Transverse colon (tissue), 4 donors: ENCODE data around the gene KLF2. TPM values are rescaled to one million over a fixed set of nuclear protein-coding genes. Genes with fewer than 3 reads are reported as not detected.

Experiments used
- DNase-seq: peaks from one replicate; pipeline ENCODE4 v3.0.0-alpha.2; 2019
- H3K27ac ChIP-seq, 4 donors: fragments of 200-600 bp; sonication (generic); 2 replicates each; pipeline ENCODE4 v1.5.1; 2016 to 2018; ENCODE audit warnings: inconsistent platforms in 4 of 4
- H3K27me3 ChIP-seq: fragments of 200-600 bp; sonication (generic); 2 replicates; pipeline ENCODE4 v1.5.1; 2017; ENCODE audit warnings: inconsistent platforms
- H3K36me3 ChIP-seq, 4 donors: fragments of 200-600 bp; sonication (generic); 2 replicates each; pipeline ENCODE4 v1.5.1; 2017 to 2019; ENCODE audit warnings: inconsistent platforms in 4 of 4
- H3K4me1 ChIP-seq, 4 donors: fragments of 200-600 bp; sonication (generic); 2 replicates each; pipeline ENCODE4 v1.5.1; 2017 to 2020; ENCODE audit warnings: inconsistent platforms in 4 of 4
- H3K4me3 ChIP-seq, 4 donors: fragments of 200-600 bp; sonication (generic); 1 replicate in 1 of 4; 2 replicates in 3 of 4; pipeline versions ENCODE4 v1.5.1 to v1.6.1; 2017 to 2019; ENCODE audit warnings: inconsistent platforms in 4 of 4
- H3K9me3 ChIP-seq, 2 donors: fragments of 200-600 bp; sonication (generic); 2 replicates each; pipeline ENCODE4 v1.5.1; 2017 to 2019; ENCODE audit warnings: inconsistent platforms in 2 of 2
- EP300 ChIP-seq: sonication (generic); formaldehyde crosslinking; IDR thresholded peaks from one replicate; pipeline ENCODE4 v1.6.1; 2017; ENCODE audit warnings: antibody characterized with exemption, low read depth
- POLR2A ChIP-seq: fragments of 450-650 bp; IDR thresholded peaks from one replicate; pipeline ENCODE4 v1.6.1; 2016; ENCODE audit warnings: antibody characterized with exemption, mild to moderate bottlenecking, moderate library complexity
- POLR2AphosphoS5 ChIP-seq, 3 donors: sonication (generic); formaldehyde crosslinking; IDR thresholded peaks; one replicate each; pipeline ENCODE4 v1.6.1; 2016; ENCODE audit warnings: antibody characterized with exemption in 3 of 3
- WGBS, 2 donors: methylation state at CpG; one replicate each; pipeline ENCODE4 v1.1.5; 2018; ENCODE audit warnings: low coverage in 1 of 2; 5-methylcytosine and 5-hydroxymethylcytosine counted together
- in situ Hi-C, 4 donors: fragments of 200-750 bp; cut with MboI; loops; one replicate each; pipeline versions ENCODE4 v1.15.0 to v1.15.1; 2017; ENCODE audit warnings: low sequenced_read_pairs in 3 of 4, low pct_ligation_motif_present in 1 of 4, low pct_unique_long_range_greater_than_20kb in 1 of 4
- intact Hi-C: fragments of 100-400 bp; cut with DNase I; formaldehyde crosslinking; loops from one replicate; pipeline ENCODE4 v1.15.1; 2023; ENCODE audit warnings: low total_unique reads
- total RNA-seq, 4 donors: library from RNA; depleted of rRNA; stranded (reverse); fragments of >200 nt; gene quantifications; one replicate each; pipeline ENCODE4 v1.1.0, GENCODE V29; 2016
- TF ChIP-seq, protein P1 (sequence below), 5 experiments: fragments of 200-600 bp in 3 of 5; fragments of 450-650 bp in 2 of 5; sonication (generic) in 3 of 5; IDR thresholded peaks; 1 replicate in 2 of 5; 2 replicates in 3 of 5; pipeline ENCODE4 v1.5.1; 2016 to 2017; ENCODE audit warnings: antibody characterized with exemption in 5 of 5, inconsistent platforms in 3 of 5, mild to moderate bottlenecking in 2 of 5, moderate library complexity in 1 of 5

The KLF2 gene
- total RNA-seq, 4 donors from 2014 or later: 19.9 to 74.4 (median 48.9) TPM

- H3K27me3 ChIP-seq: no peaks in the 10 kb centered on the region
- TF ChIP-seq POLR2A (no peak), EP300 (no peak), POLR2AphosphoS5 (IDR thresholded peaks at IDR 0.05) (no peak)
- TF ChIP-seq, protein P1, sequence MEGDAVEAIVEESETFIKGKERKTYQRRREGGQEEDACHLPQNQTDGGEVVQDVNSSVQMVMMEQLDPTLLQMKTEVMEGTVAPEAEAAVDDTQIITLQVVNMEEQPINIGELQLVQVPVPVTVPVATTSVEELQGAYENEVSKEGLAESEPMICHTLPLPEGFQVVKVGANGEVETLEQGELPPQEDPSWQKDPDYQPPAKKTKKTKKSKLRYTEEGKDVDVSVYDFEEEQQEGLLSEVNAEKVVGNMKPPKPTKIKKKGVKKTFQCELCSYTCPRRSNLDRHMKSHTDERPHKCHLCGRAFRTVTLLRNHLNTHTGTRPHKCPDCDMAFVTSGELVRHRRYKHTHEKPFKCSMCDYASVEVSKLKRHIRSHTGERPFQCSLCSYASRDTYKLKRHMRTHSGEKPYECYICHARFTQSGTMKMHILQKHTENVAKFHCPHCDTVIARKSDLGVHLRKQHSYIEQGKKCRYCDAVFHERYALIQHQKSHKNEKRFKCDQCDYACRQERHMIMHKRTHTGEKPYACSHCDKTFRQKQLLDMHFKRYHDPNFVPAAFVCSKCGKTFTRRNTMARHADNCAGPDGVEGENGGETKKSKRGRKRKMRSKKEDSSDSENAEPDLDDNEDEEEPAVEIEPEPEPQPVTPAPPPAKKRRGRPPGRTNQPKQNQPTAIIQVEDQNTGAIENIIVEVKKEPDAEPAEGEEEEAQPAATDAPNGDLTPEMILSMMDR (IDR thresholded peaks at IDR 0.05): no peak
- no peak overlapping the region for H3K27ac ChIP-seq
- no peak for DNase-seq
- in situ Hi-C loops: no loop called here
- no peak overlapping the region for H3K4me3 ChIP-seq
- WGBS, 2 donors: 82 to 90% methylated on average over 6 of the region's 6 CpGs
- no peaks in the 10 kb centered on the region for H3K36me3 ChIP-seq
- intact Hi-C loops: no loop called here
- peaks cover 5 to 17% (median 15%) of the 10 kb centered on the region in 4 donors for H3K4me1 ChIP-seq
- H3K9me3 ChIP-seq: no peaks in the 10 kb centered on the region
These were observed 35.3 kb downstream of the KLF2 start for GRCh38 chr19:16359964-16360363.

- in situ Hi-C loops (no loop called here), intact Hi-C loops (no loop called here)
- Histone ChIP-seq H3K27me3 (no peaks in the 10 kb centered on the region), H3K9me3 (no peaks in the 10 kb centered on the region), H3K36me3 (no peaks in the 10 kb centered on the region), H3K4me1 (peaks cover 13 to 25% (median 23%) of the 10 kb centered on the region in 4 donors), H3K4me3 (no peak overlapping the region), H3K27ac (peak overlapping the region in 2 of 4 donors; percentile 4 to 27)
- 81 to 85% methylated on average over 9 to 10 of the region's 10 CpGs for WGBS, 2 donors
- DNase-seq: no peak
- no peak for TF ChIP-seq EP300
- no peak for TF ChIP-seq POLR2AphosphoS5 (IDR thresholded peaks at IDR 0.05)
- TF ChIP-seq POLR2A: no peak
These were observed 36.1 kb downstream of the KLF2 start for GRCh38 chr19:16360738-16361137.

- H3K4me1 ChIP-seq: peaks cover 13 to 29% (median 25%) of the 10 kb centered on the region in 4 donors
- in situ Hi-C loops: no loop called here
- 75 to 77% methylated on average over 3 to 13 of the region's 13 CpGs for WGBS, 2 donors
- H3K27ac ChIP-seq: peak overlapping the region in 2 of 4 donors; percentile 27 to 60
- TF ChIP-seq EP300 (no peak), POLR2AphosphoS5 (IDR thresholded peaks at IDR 0.05) (no peak), POLR2A (no peak)
- TF ChIP-seq, protein P1 (IDR thresholded peaks at IDR 0.05): no peak
- no peaks in the 10 kb centered on the region for H3K27me3 ChIP-seq
- H3K36me3 ChIP-seq: no peaks in the 10 kb centered on the region
- no peak overlapping the region for H3K4me3 ChIP-seq
- intact Hi-C loops: no loop called here
- no peaks in the 10 kb centered on the region for H3K9me3 ChIP-seq
- no peak for DNase-seq
These were observed 36.6 kb downstream of the KLF2 start for GRCh38 chr19:16361254-16361653.

- Histone ChIP-seq H3K27ac (peak overlapping the region in 2 of 4 donors; percentile 6 to 60), H3K9me3 (no peaks in the 10 kb centered on the region), H3K4me3 (no peak overlapping the region), H3K4me1 (peaks cover 13 to 29% (median 25%) of the 10 kb centered on the region in 4 donors), H3K36me3 (no peaks in the 10 kb centered on the region), H3K27me3 (no peaks in the 10 kb centered on the region)
- TF ChIP-seq POLR2A: no peak
- TF ChIP-seq, protein P1 (IDR thresholded peaks at IDR 0.05): no peak
- TF ChIP-seq EP300: no peak
- TF ChIP-seq POLR2AphosphoS5 (IDR thresholded peaks at IDR 0.05): no peak
- in situ Hi-C loops: no loop called here
- DNase-seq: no peak
- WGBS, 2 donors: 91 to 97% methylated on average over 6 to 10 of the region's 10 CpGs
- intact Hi-C loops: no loop called here
These were observed 37.3 kb downstream of the KLF2 start for GRCh38 chr19:16361926-16362325.
